Astrocyte (in vitro differentiated cells and primary cell): ENCODE measurements around the gene TACR1. TPM values are rescaled to one million over a fixed set of nuclear protein-coding genes. Genes with fewer than 3 reads are reported as not detected.

Experiments used
- DNase-seq: peaks from one replicate; pipeline ENCODE4 v3.0.0-alpha.2; 2010; ENCODE audit warnings: low read depth
- FAIRE-seq: peaks from 2 replicates; lab custom pipeline; 2011; peaks lifted over from hg19 to GRCh38; lab: Jason Lieb, UNC
- H2AFZ ChIP-seq: 2 replicates; pipeline ENCODE4 v1.6.0; 2012; ENCODE audit warnings: low read depth, low read length, inconsistent platforms
- H3K27ac ChIP-seq: 2 replicates; pipeline ENCODE4 v1.5.1; 2011; ENCODE audit warnings: low read depth, low read length, inconsistent platforms
- H3K27me3 ChIP-seq: 2 replicates; pipeline ENCODE4 v1.6.0; 2011; ENCODE audit warnings: low read length, inconsistent platforms; ENCODE audit not compliant: insufficient read depth
- H3K36me3 ChIP-seq: 2 replicates; pipeline ENCODE4 v1.5.1; 2011; ENCODE audit warnings: low read length, inconsistent platforms; ENCODE audit not compliant: insufficient read depth
- H3K4me1 ChIP-seq: 2 replicates; pipeline ENCODE4 v1.5.1; 2011; ENCODE audit warnings: low read length, inconsistent platforms; ENCODE audit not compliant: insufficient read depth
- H3K4me2 ChIP-seq: 2 replicates; pipeline ENCODE4 v1.6.0; 2012; ENCODE audit warnings: low read length, inconsistent platforms
- H3K4me3 ChIP-seq: 2 replicates; pipeline ENCODE4 v1.5.1; 2011; ENCODE audit warnings: low read depth, mild to moderate bottlenecking, low read length, inconsistent platforms; ENCODE audit not compliant: insufficient read depth
- H3K79me2 ChIP-seq: 2 replicates; pipeline ENCODE4 v1.6.0; 2012; ENCODE audit warnings: mild to moderate bottlenecking, low read length, inconsistent platforms; ENCODE audit not compliant: insufficient read depth
- H3K9ac ChIP-seq: 2 replicates; pipeline ENCODE4 v1.6.0; 2012; ENCODE audit warnings: mild to moderate bottlenecking, low read length, inconsistent platforms
- H3K9me3 ChIP-seq: 2 replicates; pipeline ENCODE4 v1.5.1; 2012; ENCODE audit warnings: low read depth, mild to moderate bottlenecking, low read length, inconsistent platforms; ENCODE audit not compliant: insufficient read depth
- H4K20me1 ChIP-seq: 2 replicates; pipeline ENCODE4 v1.6.0; 2012; ENCODE audit warnings: low read length, inconsistent platforms; ENCODE audit not compliant: insufficient read depth
- H3K27ac Mint-ChIP-seq: one replicate; pipeline ENCODE4 v1.8.0; 2021; ENCODE audit warnings: mild to moderate bottlenecking, mixed read lengths; ENCODE audit not compliant: unreplicated experiment
- H3K27me3 Mint-ChIP-seq: one replicate; pipeline ENCODE4 v1.8.0; 2021; ENCODE audit warnings: low read depth, mixed read lengths; ENCODE audit not compliant: unreplicated experiment
- H3K36me3 Mint-ChIP-seq: one replicate; pipeline ENCODE4 v1.8.0; 2021; ENCODE audit warnings: low read depth, mixed read lengths; ENCODE audit not compliant: unreplicated experiment
- H3K4me1 Mint-ChIP-seq: one replicate; pipeline ENCODE4 v1.8.0; 2021; ENCODE audit warnings: low read depth, mixed read lengths; ENCODE audit not compliant: unreplicated experiment
- H3K4me3 Mint-ChIP-seq: one replicate; pipeline ENCODE4 v1.8.0; 2021; ENCODE audit warnings: mild to moderate bottlenecking, moderate library complexity, mixed read lengths; ENCODE audit not compliant: unreplicated experiment
- H3K9me3 Mint-ChIP-seq: one replicate; pipeline ENCODE4 v1.8.0; 2021; ENCODE audit warnings: mild to moderate bottlenecking, mixed read lengths; ENCODE audit not compliant: unreplicated experiment
- CTCF ChIP-seq: IDR thresholded peaks from 2 replicates; pipeline ENCODE4 v1.5.1; 2011; ENCODE audit warnings: low read depth, mild to moderate bottlenecking, inconsistent platforms, low read length, moderate library complexity; ENCODE audit not compliant: insufficient read depth
- EZH2 ChIP-seq: IDR thresholded peaks from 2 replicates; pipeline ENCODE4 v1.6.1; 2012; ENCODE audit warnings: mild to moderate bottlenecking, low read length, inconsistent platforms; ENCODE audit not compliant: insufficient read depth
- total RNA-seq: library from RNA; stranded (reverse); gene quantifications from 2 replicates; pipeline ENCODE4 v1.2.1, GENCODE V29; 2021

Gene TACR1
- total RNA-seq, 1 donor from 2014 or later = not detected

GRCh38 chr2:75133621-75134570 is 65.4 kb downstream of the TACR1 start:
- no peak for FAIRE-seq

DNA sequence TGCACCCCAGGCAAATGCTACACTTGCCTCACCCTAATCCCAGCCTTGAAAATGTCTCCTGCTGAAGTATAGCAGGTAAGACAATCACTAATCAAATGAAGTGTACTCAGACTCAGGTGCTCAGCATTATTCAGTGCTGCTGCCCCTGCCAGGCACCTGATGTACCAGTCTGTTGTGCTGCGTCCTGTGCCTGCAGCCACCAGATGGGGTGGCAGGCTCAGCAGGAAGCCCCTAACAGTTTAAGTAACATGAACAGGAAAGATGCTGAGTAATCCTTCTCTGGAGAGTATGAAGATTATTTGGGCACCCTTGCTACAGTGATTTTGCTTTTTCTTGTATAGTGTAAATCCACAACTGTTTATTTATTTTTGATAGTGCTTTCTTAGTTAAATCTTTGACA is 69.1 kb downstream of the TACR1 start:
- H3K36me3 Mint-ChIP-seq = no peaks in the 10 kb centered on the region
- peaks cover 13% of the 10 kb centered on the region for H3K4me1 Mint-ChIP-seq
- H3K4me3 Mint-ChIP-seq = no peak overlapping the region
- Histone ChIP-seq H3K27me3 (no peaks in the 10 kb centered on the region), H4K20me1 (no peaks in the 10 kb centered on the region), H3K79me2 (no peaks in the 10 kb centered on the region), H2AFZ (no peak overlapping the region), H3K36me3 (no peaks in the 10 kb centered on the region), H3K27ac (no peak overlapping the region), H3K4me2 (no peak overlapping the region), H3K4me1 (no peaks in the 10 kb centered on the region), H3K9me3 (no peaks in the 10 kb centered on the region), H3K9ac (no peak overlapping the region), H3K4me3 (no peak overlapping the region)
- no peak for FAIRE-seq
- H3K27me3 Mint-ChIP-seq = no peaks in the 10 kb centered on the region
- H3K27ac Mint-ChIP-seq = no peak overlapping the region
- no peak for DNase-seq
- H3K9me3 Mint-ChIP-seq = peaks cover 1% of the 10 kb centered on the region
- no peak for TF ChIP-seq CTCF
- TF ChIP-seq EZH2 = no peak

More at GRCh38 chr2:75133621-75134570, 65.4 kb downstream of the TACR1 start:
- no peaks in the 10 kb centered on the region for H3K9me3 ChIP-seq
- no peak overlapping the region for H3K4me2 ChIP-seq
- H3K4me1 ChIP-seq = no peaks in the 10 kb centered on the region
- peaks cover 4% of the 10 kb centered on the region for H3K27me3 Mint-ChIP-seq
- no peak overlapping the region for H3K4me3 Mint-ChIP-seq
- H3K27ac ChIP-seq = no peak overlapping the region
- no peaks in the 10 kb centered on the region for H3K36me3 Mint-ChIP-seq
- H3K4me1 Mint-ChIP-seq = peaks cover 13% of the 10 kb centered on the region
- no peaks in the 10 kb centered on the region for H3K36me3 ChIP-seq
- no peaks in the 10 kb centered on the region for H4K20me1 ChIP-seq
- TF ChIP-seq EZH2 = no peak
- no peak for TF ChIP-seq CTCF
- H3K9me3 Mint-ChIP-seq = no peaks in the 10 kb centered on the region
- no peaks in the 10 kb centered on the region for H3K79me2 ChIP-seq
- no peak overlapping the region for H3K4me3 ChIP-seq
- no peak overlapping the region for H3K9ac ChIP-seq
- DNase-seq = no peak
- no peak overlapping the region for H2AFZ ChIP-seq
- H3K27me3 ChIP-seq = no peaks in the 10 kb centered on the region
- H3K27ac Mint-ChIP-seq = no peak overlapping the region

- no peaks in the 10 kb centered on the region for H3K36me3 Mint-ChIP-seq
- H3K27me3 Mint-ChIP-seq = peaks cover 15% of the 10 kb centered on the region
- H2AFZ ChIP-seq = no peak overlapping the region
- H4K20me1 ChIP-seq = no peaks in the 10 kb centered on the region
- no peaks in the 10 kb centered on the region for H3K36me3 ChIP-seq
- H3K27ac ChIP-seq = no peak overlapping the region
- DNase-seq (no peak), FAIRE-seq (no peak)
- H3K4me3 ChIP-seq = no peak overlapping the region
- H3K9me3 Mint-ChIP-seq = peaks cover 1% of the 10 kb centered on the region
- no peak overlapping the region for H3K4me2 ChIP-seq
- H3K27ac Mint-ChIP-seq = no peak overlapping the region
- H3K79me2 ChIP-seq = no peaks in the 10 kb centered on the region
- H3K27me3 ChIP-seq = no peaks in the 10 kb centered on the region
- no peak overlapping the region for H3K9ac ChIP-seq
- H3K4me1 ChIP-seq = no peaks in the 10 kb centered on the region
- no peaks in the 10 kb centered on the region for H3K9me3 ChIP-seq
- H3K4me1 Mint-ChIP-seq = no peaks in the 10 kb centered on the region
- TF ChIP-seq EZH2 = no peak
- no peak for TF ChIP-seq CTCF
- no peak overlapping the region for H3K4me3 Mint-ChIP-seq
Measured at GRCh38 chr2:75123876-75124275, 75.4 kb downstream of the TACR1 start.
